Activated T-cell treated with anti-CD3 and anti-CD28 coated beads, Interleukin-2, amount 50 U/mL, for 24 hours (primary cell): ENCODE data around the gene TOMM40.
"Not testable (repeated sequence)": the region's sequence is repeated elsewhere in the genome, so short reads cannot be mapped to it uniquely, and the experiment has no call there.

Source experiments
- DNase-seq: peaks from one replicate; pipeline ENCODE4 v3.0.0-alpha.2; 2020
- H3K27ac Mint-ChIP-seq: 2 replicates; pipeline ENCODE4 v1.8.0; 2020; ENCODE audit warnings: mild to moderate bottlenecking, mixed read lengths
- H3K27me3 Mint-ChIP-seq: 2 replicates; pipeline ENCODE4 v1.8.0; 2020; ENCODE audit warnings: mixed read lengths
- H3K36me3 Mint-ChIP-seq: 2 replicates; pipeline ENCODE4 v1.8.0; 2020; ENCODE audit warnings: low read depth, mixed read lengths
- H3K4me1 Mint-ChIP-seq: 2 replicates; pipeline ENCODE4 v1.8.0; 2020; ENCODE audit warnings: low read depth, mixed read lengths
- H3K4me3 Mint-ChIP-seq: 2 replicates; pipeline ENCODE4 v1.8.0; 2020; ENCODE audit warnings: mild to moderate bottlenecking, moderate library complexity, mixed read lengths
- H3K9me3 Mint-ChIP-seq: 2 replicates; pipeline ENCODE4 v1.8.0; 2020; ENCODE audit warnings: mixed read lengths

The TOMM40 gene

GRCh38 chr19:44924243-44924725 lies 33.2 kb downstream of the TOMM40 start:
- peaks cover 5% of the 10 kb centered on the region for H3K4me1 Mint-ChIP-seq
- no peak overlapping the region for H3K27ac Mint-ChIP-seq
- peaks cover 27% of the 10 kb centered on the region for H3K27me3 Mint-ChIP-seq

GRCh38 chr19:44925114-44925891 lies 34.2 kb downstream of the TOMM40 start:
- H3K27me3 Mint-ChIP-seq, result peaks cover 27% of the 10 kb centered on the region
- peaks cover 5% of the 10 kb centered on the region for H3K4me1 Mint-ChIP-seq
- no peak overlapping the region for H3K27ac Mint-ChIP-seq
- no peaks in the 10 kb centered on the region for H3K9me3 Mint-ChIP-seq
- no peak for DNase-seq
- no peak overlapping the region for H3K4me3 Mint-ChIP-seq
- no peaks in the 10 kb centered on the region for H3K36me3 Mint-ChIP-seq

More at GRCh38 chr19:44924243-44924725, 33.2 kb downstream of the TOMM40 start:
- Mint-ChIP-seq H3K4me3 (no peak overlapping the region), H3K36me3 (no peaks in the 10 kb centered on the region), H3K9me3 (no peaks in the 10 kb centered on the region)
- DNase-seq, result no peak

DNA sequence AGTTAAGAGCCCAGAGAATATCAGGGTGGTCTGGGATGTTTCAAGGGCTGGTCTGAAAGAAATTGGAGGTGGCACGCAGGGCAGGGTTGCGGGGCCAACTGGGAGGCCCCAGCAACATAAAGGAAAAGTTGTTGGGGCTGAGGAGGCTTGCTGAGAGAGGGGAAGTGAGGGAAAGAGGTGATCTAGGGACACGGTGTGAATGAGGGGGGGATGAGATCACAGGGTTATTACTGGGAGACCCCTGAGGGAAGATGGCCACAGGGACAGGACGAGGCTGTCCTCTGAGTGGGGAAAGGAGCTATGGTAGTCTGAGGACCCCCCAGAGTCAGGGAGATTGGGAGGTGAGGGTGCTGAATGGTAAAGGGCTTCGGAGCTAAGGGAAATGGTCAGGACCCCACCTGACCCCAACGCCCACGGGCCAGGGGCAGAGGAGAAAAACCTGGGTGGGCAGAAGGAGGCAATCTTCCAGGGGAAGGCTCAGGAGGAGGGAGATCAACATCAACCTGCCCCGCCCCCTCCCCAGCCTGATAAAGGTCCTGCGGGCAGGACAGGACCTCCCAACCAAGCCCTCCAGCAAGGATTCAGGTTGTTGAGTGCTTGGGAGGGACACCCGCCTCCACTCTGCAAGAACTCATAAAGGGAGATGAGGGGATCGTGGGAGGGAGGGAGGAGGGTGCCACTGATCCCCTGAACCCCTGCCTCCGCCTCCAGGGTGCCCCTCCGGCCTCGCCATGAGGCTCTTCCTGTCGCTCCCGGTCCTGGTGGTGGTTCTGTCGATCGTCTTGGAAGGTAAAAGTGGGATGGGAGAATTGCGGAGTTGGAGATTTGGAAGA lies 35.4 kb downstream of the TOMM40 start:
- H3K27me3 Mint-ChIP-seq, result peaks cover 27% of the 10 kb centered on the region
- H3K27ac Mint-ChIP-seq, DNase-seq, H3K9me3 Mint-ChIP-seq, H3K36me3 Mint-ChIP-seq, H3K4me1 Mint-ChIP-seq: not testable (repeated sequence)
- H3K4me3 Mint-ChIP-seq, result peak overlapping the region; percentile 38

DNA sequence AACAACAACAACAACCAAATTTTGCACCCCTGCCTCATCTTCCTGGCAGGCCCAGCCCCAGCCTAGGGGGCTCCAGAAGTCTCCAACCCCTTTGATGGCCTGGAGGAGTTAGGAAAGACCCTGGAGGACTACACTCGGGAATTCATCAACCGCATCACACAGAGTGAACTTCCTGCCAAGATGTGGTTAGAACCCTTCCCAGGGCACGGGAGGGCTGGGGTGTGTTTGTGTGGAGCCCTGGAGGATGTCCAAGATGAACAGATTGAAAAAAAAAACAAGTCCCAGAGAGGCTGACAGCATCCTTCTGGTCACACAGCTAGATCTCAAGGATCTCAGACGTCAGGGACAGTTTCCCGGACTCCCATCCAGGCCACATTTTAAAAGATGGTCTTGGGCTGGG lies 36.7 kb downstream of the TOMM40 start:
- H3K9me3 Mint-ChIP-seq, result no peaks in the 10 kb centered on the region
- H3K4me3 Mint-ChIP-seq, result no peak overlapping the region
- peaks cover 27% of the 10 kb centered on the region for H3K27me3 Mint-ChIP-seq
- no peaks in the 10 kb centered on the region for H3K36me3 Mint-ChIP-seq
- peaks cover 5% of the 10 kb centered on the region for H3K4me1 Mint-ChIP-seq
- no peak for DNase-seq
- no peak overlapping the region for H3K27ac Mint-ChIP-seq

DNA sequence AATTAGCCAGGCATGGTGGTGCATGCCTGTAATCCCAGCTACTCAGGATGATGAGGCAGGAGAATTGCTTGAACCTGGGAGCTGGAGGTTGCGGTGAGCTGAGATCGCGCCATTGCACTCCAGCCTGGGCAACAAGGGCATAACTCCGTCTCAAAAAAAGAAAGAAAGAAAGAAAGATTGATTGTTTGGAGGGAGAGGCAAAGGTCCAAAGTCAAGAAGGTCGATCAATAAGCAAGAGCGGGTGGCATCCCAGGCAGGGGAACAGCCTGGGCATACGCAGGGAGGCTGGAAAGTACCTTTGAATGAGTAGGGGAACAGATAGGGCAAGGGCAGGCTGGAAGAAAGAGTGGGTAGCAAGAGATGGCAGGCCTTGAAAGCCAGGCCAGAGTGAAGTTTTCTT lies 39.0 kb downstream of the TOMM40 start:
- Mint-ChIP-seq H3K4me3 (no peak overlapping the region), H3K27ac (no peak overlapping the region), H3K4me1 (peaks cover 5% of the 10 kb centered on the region), H3K36me3 (no peaks in the 10 kb centered on the region), H3K27me3 (peaks cover 26% of the 10 kb centered on the region), H3K9me3 (no peaks in the 10 kb centered on the region)
- no peak for DNase-seq

DNA sequence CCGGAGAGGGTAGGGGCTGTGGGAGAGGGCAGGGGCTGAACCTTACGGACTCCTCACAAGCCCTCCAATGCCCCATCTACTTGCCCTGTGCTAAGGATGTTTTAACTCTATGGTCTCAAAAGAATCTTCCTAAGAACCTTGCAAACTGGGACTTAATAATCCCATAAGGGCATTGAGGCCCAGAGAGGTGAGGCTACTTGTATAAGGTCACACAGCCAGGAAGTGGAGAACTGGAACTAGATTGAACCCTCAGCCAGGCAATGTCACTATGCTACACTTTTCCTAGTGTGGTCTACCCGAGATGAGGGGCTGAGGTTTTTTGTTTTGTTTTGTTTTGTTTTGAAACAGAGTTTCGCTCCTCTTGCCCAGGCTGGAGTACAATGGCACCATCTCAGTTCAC lies 40.5 kb downstream of the TOMM40 start:
- H3K9me3 Mint-ChIP-seq, result no peaks in the 10 kb centered on the region
- H3K27me3 Mint-ChIP-seq, result peaks cover 11% of the 10 kb centered on the region
- H3K4me3 Mint-ChIP-seq, result no peak overlapping the region
- no peak overlapping the region for H3K27ac Mint-ChIP-seq
- H3K36me3 Mint-ChIP-seq, result no peaks in the 10 kb centered on the region
- DNase-seq, result no peak
- H3K4me1 Mint-ChIP-seq, result peaks cover 5% of the 10 kb centered on the region

GRCh38 chr19:44939668-44940067 lies 48.6 kb downstream of the TOMM40 start:
- no peaks in the 10 kb centered on the region for H3K4me1 Mint-ChIP-seq
- no peak for DNase-seq
- no peaks in the 10 kb centered on the region for H3K36me3 Mint-ChIP-seq
- H3K27ac Mint-ChIP-seq, result no peak overlapping the region
- H3K27me3 Mint-ChIP-seq, result no peaks in the 10 kb centered on the region
- no peaks in the 10 kb centered on the region for H3K9me3 Mint-ChIP-seq
- H3K4me3 Mint-ChIP-seq, result no peak overlapping the region

DNA sequence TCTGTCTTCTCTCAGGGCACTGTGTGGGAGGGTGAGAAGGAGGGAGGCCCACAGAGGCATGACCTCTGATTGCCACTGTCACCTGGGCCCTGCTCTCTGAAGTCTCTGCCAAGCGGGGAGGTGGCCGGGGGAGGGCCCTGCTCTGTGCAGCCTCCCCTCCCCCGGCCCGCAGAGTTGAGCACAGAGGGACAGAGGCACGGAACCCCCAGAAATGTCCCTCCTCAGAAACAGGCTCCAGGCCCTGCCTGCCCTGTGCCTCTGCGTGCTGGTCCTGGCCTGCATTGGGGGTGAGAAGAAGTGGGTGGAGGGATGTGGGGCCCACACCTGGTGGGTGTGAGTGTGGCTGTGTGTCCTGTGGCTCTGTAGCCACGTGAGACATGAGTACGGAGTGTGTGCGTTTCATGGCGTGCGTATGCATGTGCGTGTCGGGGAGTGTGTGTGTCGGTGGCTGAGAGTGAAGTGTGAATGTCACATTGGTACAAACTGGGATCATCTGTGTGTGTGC lies 51.1 kb downstream of the TOMM40 start, which contains the start of gene APOC4:
Gene APOC4, plus strand, starts transcription at position 171 of the 505 bp plus-strand sequence. Its CDS starts 41 bp downstream, at position 212.
- H3K27ac Mint-ChIP-seq, result no peak within 1 kb of the TSS
- H3K36me3 Mint-ChIP-seq, result no peaks in the 10 kb centered on the region
- no peaks in the 10 kb centered on the region for H3K9me3 Mint-ChIP-seq
- no peak within 1 kb of the TSS for H3K4me3 Mint-ChIP-seq
- no peaks in the 10 kb centered on the region for H3K27me3 Mint-ChIP-seq
- no peak for DNase-seq
- no peaks in the 10 kb centered on the region for H3K4me1 Mint-ChIP-seq

DNA sequence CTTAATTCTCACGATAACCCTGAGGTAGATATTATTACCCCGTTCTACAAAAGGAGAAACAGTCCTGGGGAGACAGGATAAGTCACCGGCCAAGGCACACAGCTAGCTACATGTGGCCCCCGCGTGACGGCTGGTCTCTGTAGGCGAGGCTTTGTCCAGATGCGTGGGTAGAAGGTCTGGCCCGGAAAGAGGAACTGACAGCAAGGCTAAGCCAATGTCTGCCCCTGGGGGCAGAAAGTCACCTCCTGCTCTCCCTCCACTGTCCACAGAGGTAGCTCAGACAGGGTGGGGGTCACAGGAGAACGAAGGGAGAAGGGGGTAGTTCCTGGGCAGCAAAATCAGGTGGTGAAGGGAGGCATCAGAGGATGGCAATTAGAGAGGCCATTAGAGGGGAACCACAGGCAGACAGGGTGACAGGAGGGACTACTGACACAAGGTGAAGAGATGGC lies 52.8 kb downstream of the TOMM40 start:
- no peak overlapping the region for H3K4me3 Mint-ChIP-seq
- no peak overlapping the region for H3K27ac Mint-ChIP-seq
- no peaks in the 10 kb centered on the region for H3K9me3 Mint-ChIP-seq
- DNase-seq, result no peak
- H3K4me1 Mint-ChIP-seq, result no peaks in the 10 kb centered on the region
- no peaks in the 10 kb centered on the region for H3K27me3 Mint-ChIP-seq
- H3K36me3 Mint-ChIP-seq, result no peaks in the 10 kb centered on the region

DNA sequence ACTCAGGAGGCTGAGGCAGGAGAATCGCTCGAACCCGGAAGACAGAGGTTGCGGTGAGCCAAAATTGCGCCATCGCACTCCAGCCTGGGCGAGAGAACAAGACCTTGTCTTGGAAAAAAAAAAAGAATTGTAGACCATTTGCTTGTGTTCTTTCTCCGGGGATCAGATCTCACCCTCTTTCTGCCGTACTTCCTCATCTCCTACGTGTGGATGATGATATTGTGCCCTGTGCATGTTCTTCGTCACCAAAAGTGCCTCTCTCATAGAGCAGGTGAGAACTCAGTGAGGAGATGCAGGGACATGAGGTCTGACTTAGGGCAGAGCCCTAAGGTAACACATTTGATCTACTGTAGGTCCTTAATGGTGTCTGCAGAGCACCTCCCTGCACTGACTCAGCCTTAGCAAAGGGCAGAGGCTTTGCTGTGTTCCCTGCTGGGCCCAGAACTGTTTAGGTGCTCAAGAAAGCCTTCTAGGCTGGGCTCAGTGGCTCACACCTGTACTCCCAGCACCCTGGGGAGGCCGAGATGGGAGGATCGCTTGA lies 56.1 kb downstream of the TOMM40 start:
- Mint-ChIP-seq H3K27ac (no peak overlapping the region), H3K27me3 (no peaks in the 10 kb centered on the region), H3K4me3 (no peak overlapping the region), H3K4me1 (no peaks in the 10 kb centered on the region), H3K36me3 (peaks cover 5% of the 10 kb centered on the region), H3K9me3 (no peaks in the 10 kb centered on the region)
- no peak for DNase-seq

DNA sequence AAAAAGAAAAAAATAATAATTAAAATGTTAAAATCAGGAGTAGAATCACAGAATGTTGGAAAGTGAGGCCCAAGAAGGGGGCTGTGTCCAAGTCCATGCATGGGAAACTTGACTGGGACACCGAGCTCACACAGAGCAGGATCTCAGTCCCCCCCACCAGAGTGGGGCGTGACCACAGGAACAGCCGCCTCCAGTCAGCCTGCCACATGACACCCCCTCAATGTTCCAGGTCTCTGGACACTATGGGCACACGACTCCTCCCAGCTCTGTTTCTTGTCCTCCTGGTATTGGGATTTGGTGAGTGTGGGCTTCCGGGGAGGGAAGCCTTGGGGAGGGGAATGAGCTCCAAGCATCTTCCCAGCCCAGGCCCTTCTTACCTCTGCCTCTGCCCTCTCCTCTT lies 57.2 kb downstream of the TOMM40 start:
- no peaks in the 10 kb centered on the region for H3K27me3 Mint-ChIP-seq
- H3K27ac Mint-ChIP-seq, result peak overlapping the region; percentile 37
- H3K36me3 Mint-ChIP-seq, result peaks cover 5% of the 10 kb centered on the region
- H3K4me3 Mint-ChIP-seq, result no peak overlapping the region
- H3K9me3 Mint-ChIP-seq, result no peaks in the 10 kb centered on the region
- no peaks in the 10 kb centered on the region for H3K4me1 Mint-ChIP-seq
- no peak for DNase-seq

DNA sequence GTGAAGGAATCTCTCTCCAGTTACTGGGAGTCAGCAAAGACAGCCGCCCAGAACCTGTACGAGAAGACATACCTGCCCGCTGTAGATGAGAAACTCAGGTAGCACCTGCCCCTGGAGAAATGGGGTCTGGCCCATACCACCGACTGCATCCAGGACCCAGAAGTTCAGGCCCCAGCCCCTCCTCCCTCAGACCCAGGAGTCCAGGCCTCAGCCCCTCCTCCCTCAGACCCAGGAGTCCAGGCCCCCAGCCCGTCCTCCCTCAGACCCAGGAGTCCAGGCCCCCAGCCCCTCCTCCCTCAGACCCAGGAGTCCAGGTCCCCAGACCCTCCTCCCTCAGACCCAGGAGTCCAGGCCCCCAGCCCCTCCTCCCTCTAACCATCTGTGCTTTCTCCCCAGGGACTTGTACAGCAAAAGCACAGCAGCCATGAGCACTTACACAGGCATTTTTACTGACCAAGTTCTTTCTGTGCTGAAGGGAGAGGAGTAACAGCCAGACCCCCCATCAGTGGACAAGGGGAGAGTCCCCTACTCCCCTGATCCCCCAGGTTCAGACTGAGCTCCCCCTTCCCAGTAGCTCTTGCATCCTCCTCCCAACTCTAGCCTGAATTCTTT lies 57.8 kb downstream of the TOMM40 start:
- Mint-ChIP-seq H3K9me3 (no peaks in the 10 kb centered on the region), H3K4me1 (peaks cover 5% of the 10 kb centered on the region), H3K27ac (no peak overlapping the region), H3K36me3 (peaks cover 5% of the 10 kb centered on the region), H3K27me3 (no peaks in the 10 kb centered on the region), H3K4me3 (no peak overlapping the region)
- no peak for DNase-seq

DNA sequence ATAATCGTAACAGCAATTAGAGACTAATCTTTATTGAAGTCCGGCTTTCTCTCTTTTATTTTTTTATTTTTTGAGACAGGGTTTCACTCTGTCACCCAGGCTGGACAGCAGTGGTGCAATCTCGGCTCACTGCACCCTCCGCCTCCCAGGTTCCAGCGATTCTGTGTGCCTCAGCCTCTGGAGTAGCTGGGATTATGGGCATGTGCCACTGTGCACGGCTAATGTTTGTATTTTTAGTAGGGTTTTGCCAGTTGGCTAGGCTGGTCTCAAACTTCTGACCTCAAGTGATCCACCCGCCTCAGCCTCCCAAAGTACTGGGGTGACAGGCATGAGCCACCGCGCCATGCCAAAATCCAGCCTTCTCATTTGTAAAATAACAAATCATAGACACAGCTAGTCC lies 58.5 kb downstream of the TOMM40 start:
- Mint-ChIP-seq H3K36me3 (peaks cover 7% of the 10 kb centered on the region), H3K4me1 (peaks cover 8% of the 10 kb centered on the region), H3K27me3 (no peaks in the 10 kb centered on the region), H3K27ac (no peak overlapping the region), H3K4me3 (no peak overlapping the region), H3K9me3 (no peaks in the 10 kb centered on the region)
- DNase-seq, result no peak
